Measurements from ENCODE around the gene KLHDC10.
"Not testable (repeated sequence)": the region's sequence is repeated elsewhere in the genome, so short reads cannot be mapped to it uniquely, and the experiment has no call there.

The KLHDC10 gene

GRCh38 chr7:130134726-130135125, 64.4 kb downstream of the KLHDC10 start:
- in situ Hi-C loops (cut with HindIII; ENCODE audit: low pct_ligation_motif_present, low pct_unique_long_range_greater_than_20kb, low sequenced_read_pairs), result no loop called here

DNA sequence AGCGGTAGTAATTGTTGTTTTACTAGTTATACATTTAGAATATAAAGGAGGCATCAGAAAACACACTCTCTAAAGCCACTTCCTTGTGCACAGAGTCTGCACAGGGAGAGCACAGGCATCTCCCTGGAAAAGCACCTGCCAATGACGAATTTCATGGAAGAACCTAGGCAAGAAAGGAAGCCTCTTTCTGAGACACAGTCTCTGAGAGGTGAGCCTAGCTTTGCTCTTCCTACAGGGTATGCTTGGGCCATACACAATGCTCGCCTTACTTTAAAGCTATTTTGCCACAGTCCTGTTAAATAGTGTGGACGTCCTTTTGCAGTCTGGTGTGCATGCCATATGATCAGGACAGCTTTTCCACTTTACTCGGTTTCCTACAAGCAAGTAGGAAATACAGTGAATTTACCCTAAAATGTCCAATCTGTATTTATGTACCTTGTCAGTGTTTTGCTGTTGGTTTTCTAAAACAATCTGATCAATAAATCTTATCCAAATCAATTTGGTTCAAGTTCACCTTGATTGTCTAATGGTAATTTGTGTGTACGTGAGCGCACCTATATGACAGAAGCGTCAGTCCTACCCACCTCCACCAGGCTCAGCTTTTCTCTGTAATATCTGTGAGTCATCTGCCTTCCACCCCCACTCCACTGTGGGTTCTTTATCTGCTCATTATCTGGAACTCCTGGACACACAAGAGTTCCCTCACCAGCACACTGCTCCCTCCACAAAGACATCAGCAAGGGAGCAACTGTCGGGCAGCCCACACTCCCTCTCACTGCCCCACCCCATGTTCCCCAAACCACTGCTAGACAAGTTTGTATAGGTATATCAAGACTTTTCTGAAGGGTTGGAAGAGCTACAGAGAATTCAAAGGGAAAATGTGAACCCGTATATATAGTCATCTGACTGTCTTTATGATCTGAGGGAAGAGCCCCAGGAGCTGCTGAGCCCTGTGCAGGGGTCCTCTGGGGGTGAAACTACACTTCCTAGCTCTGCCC, 65.2 kb downstream of the KLHDC10 start:
- DNase-seq, result no peak
- in situ Hi-C loops (cut with HindIII; ENCODE audit: low pct_ligation_motif_present, low pct_unique_long_range_greater_than_20kb, low sequenced_read_pairs), result no loop called here

More at GRCh38 chr7:130134726-130135125, 64.4 kb downstream of the KLHDC10 start:
- no peak for DNase-seq

DNA sequence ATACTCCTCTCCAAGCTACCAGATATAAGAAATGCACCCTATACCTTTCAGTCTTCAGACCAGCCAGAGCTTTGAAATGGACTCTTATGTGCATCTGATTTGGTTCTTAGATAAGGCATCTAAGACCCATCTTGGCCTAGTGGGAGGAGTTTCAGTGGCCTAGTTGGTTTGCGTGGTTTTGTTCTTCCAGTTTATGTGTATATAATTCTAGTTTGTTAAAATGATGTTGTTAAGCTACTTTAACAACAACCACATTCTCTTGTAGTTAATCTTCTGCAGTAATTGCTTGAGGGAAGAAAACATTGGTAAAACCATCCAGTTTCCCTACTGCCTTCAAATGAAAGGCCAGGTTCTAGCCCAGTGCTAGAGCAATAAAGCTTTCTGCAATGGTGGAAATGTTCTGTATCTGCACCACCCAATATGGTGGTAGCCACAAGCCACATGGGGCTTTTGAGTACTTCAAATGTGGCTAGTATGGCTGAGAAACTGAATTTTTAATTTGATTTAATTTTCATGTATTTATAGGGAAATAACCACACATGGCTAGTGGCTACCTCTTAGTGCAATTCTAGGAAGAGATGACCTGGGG, 66.3 kb downstream of the KLHDC10 start:
- no peak for DNase-seq
- in situ Hi-C loops (cut with HindIII; ENCODE audit: low pct_ligation_motif_present, low pct_unique_long_range_greater_than_20kb, low sequenced_read_pairs), result no loop called here

- no peak for DNase-seq
- in situ Hi-C loops (cut with HindIII; ENCODE audit: low pct_ligation_motif_present, low pct_unique_long_range_greater_than_20kb, low sequenced_read_pairs), result no loop called here
Observed at GRCh38 chr7:130137207-130137606, 66.9 kb downstream of the KLHDC10 start.

DNA sequence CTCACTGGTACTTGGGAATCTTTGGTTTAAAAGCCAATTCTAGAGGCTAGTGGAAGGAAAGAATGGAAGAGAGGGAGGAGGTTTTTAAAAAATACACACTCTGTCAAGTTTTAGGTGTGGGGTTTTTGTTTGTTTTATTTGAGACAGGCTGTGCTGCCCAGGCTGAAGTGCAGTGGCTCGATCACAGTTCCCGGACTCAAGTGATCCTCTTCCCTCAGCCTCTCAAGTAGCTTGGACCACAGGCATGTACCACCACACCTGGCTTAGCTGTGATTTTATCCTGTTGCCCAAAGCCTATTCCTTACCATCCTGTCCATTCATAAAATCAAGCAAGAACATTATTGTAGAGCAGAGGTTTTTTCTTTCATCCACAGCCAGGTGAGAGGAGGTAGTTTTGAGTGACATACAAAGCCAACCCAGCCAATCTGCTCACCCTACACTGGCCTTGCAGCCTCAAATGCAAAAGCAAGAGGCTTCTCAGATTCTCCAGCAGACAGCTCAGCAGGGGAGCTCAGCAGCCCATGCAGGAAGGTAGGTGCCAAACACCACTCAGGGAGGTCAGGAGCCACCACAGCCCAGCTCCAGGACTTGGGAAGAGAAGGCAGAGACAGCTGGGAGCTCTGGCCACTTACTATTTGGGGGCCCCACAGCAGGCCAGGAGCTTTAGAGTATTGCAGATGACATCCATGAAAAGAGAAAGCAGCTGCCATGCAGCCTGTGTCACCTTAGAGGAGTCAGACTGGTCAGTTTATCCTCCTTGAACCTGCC, 69.0 kb downstream of the KLHDC10 start:
- in situ Hi-C loops (cut with HindIII; ENCODE audit: low pct_ligation_motif_present, low pct_unique_long_range_greater_than_20kb, low sequenced_read_pairs), result no loop called here

GRCh38 chr7:130140551-130141160, 70.3 kb downstream of the KLHDC10 start:
- no peak for DNase-seq
- in situ Hi-C loops (cut with HindIII; ENCODE audit: low pct_ligation_motif_present, low pct_unique_long_range_greater_than_20kb, low sequenced_read_pairs), result no loop called here

More for the DNA sequence above, 69.0 kb downstream of the KLHDC10 start:
- no peak for DNase-seq

DNA sequence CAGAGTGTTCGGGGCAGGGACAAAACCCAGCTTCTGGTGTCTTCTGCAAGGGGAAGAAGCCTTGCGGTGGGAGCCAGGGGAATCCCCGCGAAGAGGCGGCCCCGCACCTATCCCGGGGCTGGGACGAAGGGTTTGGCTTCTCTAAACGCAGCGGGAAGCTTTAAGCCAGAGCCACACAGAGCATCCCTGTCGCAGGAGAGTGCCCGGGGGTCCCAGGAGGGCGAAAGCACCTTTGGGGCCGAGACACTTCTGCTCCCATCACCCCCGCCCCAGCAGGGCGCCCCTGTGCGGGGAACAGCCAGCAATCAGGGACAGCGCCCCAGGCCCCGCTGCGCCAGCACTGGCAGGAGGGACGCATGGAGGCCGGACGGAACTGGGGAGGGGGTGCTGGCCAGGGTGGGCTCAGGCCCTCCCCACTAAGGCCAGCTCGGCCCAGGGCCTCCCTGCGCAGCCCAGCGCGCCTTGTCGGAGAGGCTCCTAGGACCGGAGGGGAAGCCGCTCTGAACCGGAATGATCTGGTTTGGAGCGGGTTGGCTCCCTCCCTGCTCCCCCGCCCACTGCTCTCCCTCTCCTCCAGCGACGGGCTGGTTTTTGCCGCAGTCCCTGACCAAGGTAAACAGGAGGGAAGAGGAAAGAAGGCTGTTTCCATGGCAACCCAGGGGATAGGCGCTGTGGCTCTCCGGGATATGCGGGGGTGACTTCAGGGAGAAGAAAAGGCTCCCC, 71.0 kb downstream of the KLHDC10 start:
- in situ Hi-C loops (cut with HindIII; ENCODE audit: low pct_ligation_motif_present, low pct_unique_long_range_greater_than_20kb, low sequenced_read_pairs), result no loop called here
- DNase-seq, result no peak

DNA sequence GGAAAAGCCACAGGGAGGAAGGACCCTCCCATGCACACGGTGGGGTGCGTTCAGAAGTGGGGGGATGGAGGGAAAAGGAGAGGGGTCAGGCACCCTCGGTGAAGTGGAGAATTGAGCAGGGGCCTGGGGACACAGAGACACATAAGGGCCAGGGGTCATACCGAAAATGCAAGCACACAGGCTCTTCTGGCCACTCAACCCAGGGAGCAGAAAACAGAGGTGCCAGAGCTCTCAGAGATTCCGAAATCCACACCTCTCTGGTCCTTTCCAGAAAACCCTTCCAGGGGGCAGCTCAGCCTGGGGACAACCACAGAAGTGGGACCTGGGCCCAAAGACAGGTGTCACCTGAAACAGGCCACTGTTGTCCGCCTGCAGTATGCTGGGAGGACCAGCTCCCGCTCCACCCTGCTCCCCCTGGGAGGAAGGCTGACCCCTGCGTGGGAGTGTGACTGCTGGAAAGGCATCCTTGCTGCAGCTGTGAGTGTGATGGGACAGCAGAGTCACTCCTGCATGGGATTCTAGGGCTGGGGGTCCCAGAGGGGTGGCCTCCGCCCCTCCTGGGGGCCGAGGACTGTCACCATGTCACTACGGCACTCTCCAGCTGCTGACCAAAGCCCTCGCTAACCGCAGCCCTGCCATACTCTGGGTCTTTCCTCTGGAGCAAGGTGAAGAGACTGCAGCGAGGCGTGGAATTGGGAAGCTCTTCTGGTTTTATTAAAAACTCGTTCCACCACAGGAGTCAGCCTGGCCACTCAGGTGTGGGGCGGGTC, 71.7 kb downstream of the KLHDC10 start:
- in situ Hi-C loops (cut with HindIII; ENCODE audit: low pct_ligation_motif_present, low pct_unique_long_range_greater_than_20kb, low sequenced_read_pairs), result no loop called here
- DNase-seq, result no peak

GRCh38 chr7:130142654-130143333, 72.5 kb downstream of the KLHDC10 start:
- DNase-seq, result peak; percentile 76
- in situ Hi-C loops (cut with HindIII; ENCODE audit: low pct_ligation_motif_present, low pct_unique_long_range_greater_than_20kb, low sequenced_read_pairs), result no loop called here

GRCh38 chr7:130143334-130143732, 73.0 kb downstream of the KLHDC10 start:
- DNase-seq, result no peak
- in situ Hi-C loops (cut with HindIII; ENCODE audit: low pct_ligation_motif_present, low pct_unique_long_range_greater_than_20kb, low sequenced_read_pairs), result no loop called here

DNA sequence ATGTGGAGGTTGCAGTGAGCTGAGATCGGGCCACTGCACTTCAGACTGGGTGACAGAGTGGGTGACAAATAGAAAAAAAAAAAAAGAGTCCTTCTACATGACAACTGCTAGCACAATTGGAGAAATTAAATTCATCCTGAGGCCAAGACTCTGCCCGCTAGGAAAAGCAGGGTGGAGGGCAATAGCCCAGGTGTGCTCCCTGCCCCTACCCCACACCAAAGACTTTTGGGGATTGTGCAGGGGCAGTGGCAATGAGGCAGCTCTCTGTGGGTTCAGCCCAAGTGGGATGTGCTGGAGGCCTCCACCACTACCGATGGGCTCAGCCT, 73.6 kb downstream of the KLHDC10 start:
- no peak for DNase-seq
- in situ Hi-C loops (cut with HindIII; ENCODE audit: low pct_ligation_motif_present, low pct_unique_long_range_greater_than_20kb, low sequenced_read_pairs), result no loop called here

DNA sequence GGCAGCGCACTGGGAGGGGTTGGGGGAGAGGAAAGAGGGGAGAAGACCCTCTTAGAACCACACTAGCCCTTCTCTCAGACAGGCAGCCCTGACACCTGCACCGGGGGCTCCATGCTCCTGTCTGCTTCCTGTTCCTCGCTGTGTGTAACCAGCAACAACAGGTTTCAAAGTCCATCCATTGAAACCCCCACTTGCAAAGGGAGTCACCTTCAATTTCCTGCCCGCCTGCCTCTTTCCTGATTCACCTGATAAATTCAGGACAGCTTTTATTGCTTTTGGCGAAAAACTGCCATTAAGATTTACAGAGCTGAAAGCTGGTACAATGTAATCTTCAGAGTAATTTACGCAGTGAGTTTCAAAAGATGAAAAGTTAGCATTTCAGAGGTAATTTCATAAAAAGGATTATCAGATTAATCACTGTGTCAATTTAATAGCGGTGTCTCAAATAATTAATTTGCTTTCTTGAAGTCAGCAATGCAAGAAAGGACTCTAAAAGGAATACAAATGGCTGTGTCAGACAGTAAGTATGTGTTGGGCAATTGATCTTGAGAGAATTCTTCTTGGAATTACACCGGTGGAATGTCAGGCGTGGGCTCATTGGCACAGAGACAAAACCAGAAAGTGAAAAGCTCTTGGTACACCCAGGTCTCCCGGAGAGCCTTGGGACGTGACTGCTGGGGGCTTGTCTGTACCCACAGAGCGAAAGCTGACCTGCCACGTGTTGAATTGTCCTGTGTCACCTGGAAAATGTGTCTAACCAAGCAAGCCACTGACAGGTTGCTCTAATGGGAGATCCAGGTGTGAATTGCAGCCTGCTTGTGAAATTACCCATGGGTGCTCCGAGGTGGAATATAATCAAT, 74.2 kb downstream of the KLHDC10 start:
- in situ Hi-C loops (cut with HindIII; ENCODE audit: low pct_ligation_motif_present, low pct_unique_long_range_greater_than_20kb, low sequenced_read_pairs), result no loop called here
- peak; percentile 38 for DNase-seq

GRCh38 chr7:130145424-130146100, 75.2 kb downstream of the KLHDC10 start:
- DNase-seq, result no peak
- in situ Hi-C loops (cut with HindIII; ENCODE audit: low pct_ligation_motif_present, low pct_unique_long_range_greater_than_20kb, low sequenced_read_pairs), result no loop called here

DNA sequence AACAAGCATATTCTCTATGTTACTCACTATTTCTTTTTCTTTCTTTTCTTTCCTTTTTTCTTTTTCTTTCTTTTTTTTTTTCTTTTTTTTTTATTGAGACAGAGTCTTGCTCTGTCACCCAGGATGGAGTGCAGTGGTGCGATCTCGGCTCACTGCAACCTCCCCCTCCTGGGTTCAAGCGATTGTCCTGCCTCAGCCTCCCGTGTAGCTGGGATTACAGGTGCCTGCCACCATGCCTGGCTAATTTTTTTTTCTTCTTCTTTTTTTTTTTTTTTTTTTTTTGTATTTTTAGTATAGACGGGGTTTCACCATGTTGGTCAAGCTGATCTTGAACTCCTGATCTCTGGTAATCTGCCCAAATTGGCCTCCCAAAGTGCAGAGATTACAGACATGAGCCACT, 75.8 kb downstream of the KLHDC10 start:
- in situ Hi-C loops (cut with HindIII; ENCODE audit: low pct_ligation_motif_present, low pct_unique_long_range_greater_than_20kb, low sequenced_read_pairs); DNase-seq: not testable (repeated sequence)

DNA sequence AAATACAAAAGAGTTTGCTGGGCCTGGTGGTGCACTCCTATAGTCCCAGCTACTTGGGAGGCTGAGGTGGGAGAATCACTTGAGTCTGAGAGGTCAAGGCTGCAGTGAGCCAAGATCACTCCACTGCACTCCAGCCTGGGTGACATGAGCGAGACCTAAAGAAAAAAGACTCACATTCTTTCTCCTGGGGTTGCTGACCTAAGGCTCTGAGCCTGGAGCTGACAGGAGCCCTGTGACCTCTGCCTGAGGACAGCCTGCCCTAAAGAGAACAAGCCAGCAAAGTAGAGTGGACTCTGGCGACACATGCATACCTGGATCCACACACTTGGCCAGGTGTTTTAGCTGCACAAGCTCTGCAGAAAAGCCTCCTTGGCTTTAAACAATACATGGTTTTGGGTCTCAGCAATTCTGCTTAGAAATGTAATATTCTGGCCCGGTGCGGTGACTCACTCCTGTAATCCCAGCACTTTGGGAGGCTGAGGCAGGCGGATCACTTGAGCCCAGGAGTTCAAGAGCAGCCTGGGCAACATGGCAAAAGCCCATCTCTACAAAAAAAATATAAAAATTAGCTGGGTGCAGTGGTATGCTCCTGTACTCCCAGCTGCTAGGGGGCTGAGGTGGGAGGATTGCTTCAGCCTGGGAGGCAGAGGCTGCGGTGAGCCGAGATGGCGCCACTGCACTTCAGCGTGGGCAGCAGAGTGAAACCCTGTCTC, 76.5 kb downstream of the KLHDC10 start:
- DNase-seq, result no peak
- in situ Hi-C loops (cut with HindIII; ENCODE audit: low pct_ligation_motif_present, low pct_unique_long_range_greater_than_20kb, low sequenced_read_pairs), result no loop called here
